NCI-H226 (cell line): ENCODE results near the gene GALNT12.

Experiments used
- DNase-seq: peaks from one replicate; pipeline ENCODE4 v3.0.0-alpha.2; 2015

Gene GALNT12

DNA sequence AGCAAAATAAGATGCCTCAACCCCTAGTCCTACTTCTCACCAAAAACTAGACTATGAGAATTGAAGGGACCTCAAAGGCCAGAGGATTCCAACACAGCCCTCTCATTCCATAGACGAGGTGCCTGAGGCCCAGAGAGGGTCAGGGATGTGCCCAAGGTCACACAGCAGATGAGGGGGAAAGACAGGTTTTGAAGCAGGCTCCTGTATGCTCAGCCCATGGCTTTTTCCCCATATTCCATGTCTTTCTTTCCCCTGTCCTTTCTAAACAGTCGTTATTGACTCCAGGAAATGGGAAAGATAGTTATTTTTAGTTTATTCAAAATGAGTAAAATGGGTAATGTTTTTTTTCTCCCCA lies 75.1 kb downstream of the GALNT12 start:
- DNase-seq: no peak

DNA sequence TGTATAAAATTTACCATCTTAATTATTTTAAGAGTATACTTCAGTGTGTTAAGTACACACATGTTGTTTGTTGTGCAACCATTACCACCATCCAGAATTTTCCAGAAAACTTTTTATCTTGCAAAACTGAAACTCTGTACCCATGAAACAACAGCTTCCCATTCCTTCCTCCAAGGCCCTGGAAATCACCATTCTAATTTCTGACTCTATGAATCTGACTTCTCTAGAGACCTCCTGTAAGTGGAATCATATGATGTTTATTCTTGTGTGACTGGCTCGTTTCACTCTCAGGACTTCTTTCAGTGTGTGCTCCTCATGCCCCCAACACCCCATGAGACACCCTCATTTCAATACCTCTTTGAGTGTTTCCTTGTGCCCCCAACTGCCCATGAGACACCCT lies 75.8 kb downstream of the GALNT12 start:
- DNase-seq: no peak

DNA sequence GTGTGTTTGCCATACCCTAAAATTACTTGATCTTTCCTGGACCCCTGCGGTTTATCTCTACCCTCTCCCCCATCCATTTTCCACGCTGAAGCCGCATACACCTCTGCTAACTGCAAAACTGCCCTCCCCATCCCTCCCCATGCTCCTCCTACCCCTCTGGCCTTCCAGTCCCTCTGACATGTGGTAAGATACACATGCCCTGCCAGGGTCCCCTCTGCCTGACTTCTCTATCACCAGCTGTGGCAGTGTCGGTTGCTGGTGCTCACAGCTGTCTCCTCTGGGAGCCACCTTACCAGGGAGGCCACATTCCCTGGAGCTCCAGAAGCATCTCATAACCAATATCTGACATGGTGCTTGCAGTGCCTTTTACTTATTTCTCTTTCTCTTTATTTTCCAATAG lies 77.4 kb downstream of the GALNT12 start:
- DNase-seq: no peak

DNA sequence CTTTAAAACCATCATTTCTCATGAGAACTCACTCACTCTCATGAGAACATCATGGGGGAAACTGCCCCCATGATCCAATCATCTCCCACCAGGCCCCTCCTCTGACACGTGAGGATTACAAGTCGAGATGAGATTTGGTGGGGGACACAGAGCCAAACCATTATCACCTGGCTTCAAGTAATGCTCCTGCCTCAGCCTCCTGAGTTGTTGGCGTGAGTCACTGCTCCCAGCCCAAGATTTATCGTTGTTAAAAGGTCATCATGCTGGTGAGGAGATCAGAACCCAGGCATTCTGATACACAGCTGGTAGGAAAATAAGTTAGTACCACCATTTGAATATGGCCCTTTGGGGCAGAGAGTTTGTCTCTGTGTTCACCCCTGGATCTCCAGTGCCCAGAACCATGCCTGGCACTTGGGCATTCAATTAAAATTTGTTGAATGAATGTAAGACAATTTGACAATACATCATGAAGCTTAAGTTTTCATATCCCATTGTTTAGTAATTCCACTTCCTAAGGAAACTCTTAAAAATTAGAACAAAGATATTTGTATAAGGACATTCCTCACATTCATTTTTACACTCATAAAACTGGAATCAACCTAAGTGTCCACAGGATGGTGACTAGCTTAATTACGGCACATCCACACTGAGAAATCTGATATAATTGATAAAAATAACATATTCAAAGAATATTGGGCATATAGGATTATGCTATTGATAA lies 78.3 kb downstream of the GALNT12 start:
- no peak for DNase-seq

DNA sequence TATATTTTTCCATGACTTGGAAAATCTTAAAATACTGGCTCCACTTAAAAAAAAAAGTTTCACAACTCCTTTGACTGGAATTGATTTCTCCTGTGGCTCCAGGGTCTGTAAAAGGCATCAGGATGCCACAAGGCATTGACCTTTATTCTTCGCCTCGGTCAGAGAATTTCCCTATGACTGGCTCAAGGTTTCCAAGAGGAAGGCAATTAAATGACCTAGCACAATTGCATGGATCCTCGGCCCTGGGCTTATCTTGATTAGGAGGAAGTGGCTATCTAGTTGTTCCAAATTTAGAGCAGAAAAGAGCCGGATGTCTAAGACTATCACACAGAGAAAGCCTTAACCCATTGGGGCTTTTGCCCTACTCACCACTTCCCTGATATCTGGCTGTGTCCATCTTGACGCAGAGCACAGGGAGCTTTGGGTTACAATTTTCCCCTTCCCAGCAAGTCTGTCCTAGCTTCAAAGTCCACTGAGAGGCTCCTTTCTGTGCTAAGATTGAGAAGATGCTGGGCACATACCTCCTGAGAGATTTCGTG lies 79.3 kb downstream of the GALNT12 start:
- DNase-seq: no peak

DNA sequence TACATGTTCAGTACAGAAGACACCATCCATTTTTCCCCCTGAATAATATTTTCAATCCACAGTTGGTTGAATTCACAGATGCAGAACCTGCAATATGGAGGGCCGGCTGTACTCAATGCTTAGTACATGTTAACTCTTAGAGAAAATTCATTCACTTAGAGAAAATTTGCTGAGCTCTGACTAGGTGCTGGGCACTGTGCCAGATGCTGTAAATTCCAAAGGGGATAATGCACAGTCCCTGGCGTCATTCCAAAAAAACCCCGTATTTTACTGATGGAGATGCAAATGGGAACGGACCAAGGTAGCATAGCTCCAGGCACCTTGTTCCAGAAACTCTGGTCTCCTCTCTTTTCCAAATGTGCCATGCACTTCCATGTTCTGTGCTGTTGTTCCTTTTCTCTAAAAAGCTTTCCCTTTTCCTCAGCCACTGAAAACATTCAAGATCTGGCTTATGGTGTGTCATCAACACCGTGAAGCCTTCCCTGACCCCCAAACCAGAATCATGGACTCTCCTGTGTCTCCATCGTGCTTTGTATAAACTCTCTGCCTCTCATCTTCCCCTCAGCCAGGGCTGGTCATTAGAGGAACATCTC lies 80.5 kb downstream of the GALNT12 start:
- DNase-seq: peak; percentile 10

DNA sequence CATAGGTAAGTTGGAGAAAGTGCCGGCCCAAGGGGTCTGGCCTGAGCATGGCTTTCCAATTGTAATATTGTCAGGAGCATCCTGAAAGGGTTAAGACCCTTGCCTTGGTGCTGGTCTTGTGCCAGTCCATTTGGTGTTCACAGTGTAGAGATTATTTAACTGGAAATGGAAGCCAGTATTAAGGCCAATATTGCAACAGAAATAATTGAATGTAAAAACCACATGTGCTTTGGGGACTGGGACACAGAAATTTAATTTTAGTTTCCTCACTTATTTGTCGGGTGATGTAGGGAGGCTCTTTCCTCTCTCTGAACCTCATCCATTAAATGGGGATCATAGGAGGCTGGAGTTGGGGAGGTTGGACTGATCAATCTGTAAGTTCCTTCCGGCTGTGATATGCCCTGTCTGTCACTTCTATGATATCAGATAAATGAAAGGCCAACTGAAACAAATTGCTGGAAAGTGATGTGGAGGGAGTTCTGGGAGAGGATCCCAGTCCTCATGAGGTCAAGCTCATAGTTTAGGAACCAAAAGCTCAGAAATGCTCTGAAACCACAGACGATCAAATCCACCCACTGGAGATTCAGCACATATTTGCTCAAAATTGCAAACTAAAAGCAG lies 81.4 kb downstream of the GALNT12 start:
- no peak for DNase-seq

DNA sequence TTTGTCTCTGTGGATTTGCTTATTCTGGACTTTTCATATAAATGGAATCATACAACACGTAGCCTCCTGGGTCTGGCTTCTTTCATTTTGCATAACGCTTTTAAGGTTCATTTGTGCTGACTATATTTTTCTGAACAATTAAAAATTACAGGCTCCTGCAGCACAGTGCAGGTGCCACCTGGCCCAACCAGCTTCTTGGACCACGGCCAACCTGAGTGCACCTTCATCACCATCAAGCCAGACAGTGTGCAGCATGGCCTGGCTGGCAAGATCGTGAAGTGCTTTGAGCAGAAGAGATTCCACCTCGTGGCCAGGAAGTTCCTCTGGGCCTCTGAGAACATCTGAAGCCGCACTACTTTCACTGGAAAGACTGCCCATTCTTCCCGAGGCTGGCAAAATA lies 82.8 kb downstream of the GALNT12 start:
- no peak for DNase-seq

DNA sequence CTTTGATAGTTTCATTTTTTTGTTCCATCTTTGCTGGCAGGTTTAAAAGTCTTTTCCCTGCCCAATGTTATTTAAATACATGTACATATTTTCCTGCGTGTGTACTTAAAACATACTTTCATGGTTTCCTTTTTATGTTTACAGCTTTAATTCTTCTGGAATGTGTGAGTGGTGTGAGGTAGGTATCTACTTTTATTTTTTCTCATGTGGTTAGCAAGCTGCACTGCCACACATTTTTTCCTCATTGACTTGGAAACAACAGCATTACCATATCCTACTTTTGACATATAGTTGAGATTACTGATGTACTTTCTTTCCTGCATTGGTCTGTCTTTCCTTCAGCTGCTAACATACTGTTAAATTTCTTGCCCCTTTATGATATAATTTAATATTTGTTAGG lies 84.8 kb downstream of the GALNT12 start:
- no peak for DNase-seq

DNA sequence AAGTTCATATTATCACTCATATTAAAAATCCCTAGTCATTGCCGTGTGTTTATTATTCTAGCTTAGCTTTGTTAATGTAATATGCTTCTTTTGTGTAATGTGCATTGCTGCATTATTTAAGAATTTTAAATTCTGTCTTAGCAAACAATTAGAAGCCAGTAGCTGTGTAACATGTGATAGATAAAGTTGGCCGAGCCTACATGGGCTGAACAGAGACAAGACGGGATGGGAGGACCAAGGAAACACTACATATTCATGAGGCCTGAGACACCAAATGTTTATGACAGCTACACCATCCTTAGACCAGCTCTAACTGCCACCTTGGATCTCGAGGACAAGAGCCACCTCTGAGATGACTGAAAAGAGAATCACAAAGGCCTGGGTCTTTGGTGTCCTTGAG lies 85.2 kb downstream of the GALNT12 start:
- no peak for DNase-seq

DNA sequence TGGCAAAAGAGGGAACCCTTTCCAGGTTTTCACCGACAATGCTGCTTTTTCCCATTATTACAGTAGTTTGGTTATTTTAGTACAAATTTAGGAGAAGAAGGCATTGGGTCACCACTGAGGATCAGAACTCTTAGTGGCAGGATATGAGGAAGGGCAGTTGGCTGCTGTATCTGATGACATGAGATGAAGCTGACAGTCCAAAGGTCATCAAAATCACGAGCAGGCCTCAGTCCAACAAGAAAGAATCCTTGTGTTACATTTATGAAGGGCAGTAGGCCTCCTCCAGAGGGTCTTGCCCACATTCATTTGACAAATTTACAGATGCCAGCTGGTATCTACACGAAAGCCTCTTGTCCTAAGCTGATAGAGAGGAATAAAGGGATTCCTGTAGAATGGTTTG lies 86.7 kb downstream of the GALNT12 start:
- DNase-seq: no peak

DNA sequence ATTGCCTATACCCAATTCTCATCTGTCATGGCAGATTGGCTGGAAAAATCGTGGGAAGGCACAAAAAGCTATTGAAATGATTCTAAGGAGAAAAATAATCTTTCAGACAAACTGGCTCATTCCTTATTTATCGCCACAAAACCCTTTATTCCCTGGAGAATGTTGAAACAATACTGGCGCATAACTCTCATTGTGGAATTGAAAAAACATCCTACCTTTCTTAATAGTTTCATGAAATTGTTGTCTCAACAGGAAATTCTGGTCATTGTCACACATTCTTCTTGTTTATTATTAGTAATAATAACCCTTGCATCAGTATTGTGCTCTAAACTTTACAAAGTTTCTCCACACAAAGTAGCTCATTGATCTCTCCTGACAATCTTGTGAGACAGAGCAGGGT lies 87.3 kb downstream of the GALNT12 start:
- DNase-seq: no peak

DNA sequence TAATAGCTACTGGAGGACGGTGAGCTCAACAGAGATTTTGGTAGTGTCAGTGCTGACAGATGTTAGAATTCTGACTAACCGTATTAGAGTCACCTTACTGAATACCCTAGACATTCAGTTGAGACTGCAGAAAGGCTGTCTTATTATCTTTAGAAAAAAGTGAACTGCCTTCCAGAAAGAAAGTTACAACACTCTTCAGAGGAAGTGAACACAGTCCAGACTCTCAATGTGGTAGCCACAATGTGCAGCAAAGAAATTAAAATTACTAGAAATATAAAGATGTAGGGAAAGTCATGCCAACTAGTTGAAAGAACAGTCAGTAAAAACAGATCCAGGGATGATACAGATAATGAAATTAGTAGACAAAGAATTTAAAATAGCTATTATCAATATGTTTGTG lies 89.2 kb downstream of the GALNT12 start:
- no peak for DNase-seq

DNA sequence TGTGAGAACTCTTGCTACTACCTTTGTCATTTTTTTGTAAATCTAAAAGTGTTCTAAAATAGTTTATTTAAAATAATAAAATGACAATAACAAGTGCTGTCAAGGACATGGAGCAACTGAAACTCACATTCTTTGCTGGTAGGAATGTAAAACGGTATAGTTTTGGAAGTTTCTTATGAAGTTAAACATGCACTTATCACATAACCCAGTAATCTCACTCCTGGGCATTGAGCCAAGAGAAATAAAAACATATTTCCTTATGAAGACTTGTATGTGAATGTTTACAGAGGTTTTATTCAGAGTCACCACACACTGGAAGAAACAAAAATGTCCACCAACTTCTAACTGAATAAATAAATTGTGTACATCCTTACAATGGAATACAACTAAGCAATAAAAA lies 90.3 kb downstream of the GALNT12 start:
- DNase-seq: peak; percentile 48

DNA sequence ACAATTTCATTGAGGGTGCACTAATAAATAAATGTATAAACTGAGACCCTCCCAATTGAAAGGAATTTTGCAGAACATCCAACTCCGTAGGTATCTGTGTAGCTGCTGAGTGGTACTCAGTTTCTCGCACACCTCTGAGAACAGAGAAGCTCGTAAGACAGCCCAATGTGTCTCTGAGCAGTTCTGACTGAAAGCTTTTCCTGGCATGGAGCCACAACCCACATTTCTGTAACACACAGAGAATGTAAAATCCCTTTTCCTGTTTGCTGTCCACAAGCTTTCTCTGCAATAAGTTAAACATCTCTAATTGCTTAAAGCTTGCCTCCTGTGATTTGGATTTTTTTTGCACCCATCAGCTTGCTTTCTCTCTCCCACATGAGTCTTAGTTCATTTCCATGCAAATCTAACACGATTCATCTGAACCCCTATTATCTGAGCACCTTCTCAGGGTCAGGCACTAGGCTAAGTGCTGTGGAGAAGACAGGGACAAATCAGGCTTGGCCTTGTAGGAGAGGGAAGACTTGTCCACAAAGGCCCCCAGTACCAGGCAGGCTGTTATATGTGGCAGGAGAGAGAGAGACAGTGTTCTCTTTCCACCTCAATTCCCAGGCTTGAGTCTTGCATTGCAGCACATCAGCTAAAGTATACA lies 92.1 kb downstream of the GALNT12 start:
- DNase-seq: peak; percentile 56
